ENCODE data around the gene TCERG1L.

DNA sequence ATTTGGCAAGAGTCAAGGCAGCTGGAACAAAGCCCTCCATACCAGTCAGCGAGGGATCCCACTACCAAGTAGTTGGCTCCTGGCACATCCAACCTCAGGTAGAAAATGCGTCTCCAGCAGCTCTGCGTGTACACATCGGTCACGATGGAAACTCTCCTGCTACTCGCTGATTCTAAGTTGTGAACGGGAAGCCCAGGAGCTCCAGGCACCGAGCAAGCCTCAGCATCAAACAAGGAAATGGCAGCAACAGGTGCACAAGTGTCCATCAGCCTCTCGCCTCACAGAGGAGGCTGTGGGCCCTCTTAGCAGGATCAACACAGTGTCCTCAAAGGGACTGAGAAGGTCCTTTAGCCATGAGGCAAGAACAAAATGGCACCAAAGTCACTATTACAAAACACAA is 127.0 kb downstream of the TCERG1L start:
- TF ChIP-seq, protein P1, sequence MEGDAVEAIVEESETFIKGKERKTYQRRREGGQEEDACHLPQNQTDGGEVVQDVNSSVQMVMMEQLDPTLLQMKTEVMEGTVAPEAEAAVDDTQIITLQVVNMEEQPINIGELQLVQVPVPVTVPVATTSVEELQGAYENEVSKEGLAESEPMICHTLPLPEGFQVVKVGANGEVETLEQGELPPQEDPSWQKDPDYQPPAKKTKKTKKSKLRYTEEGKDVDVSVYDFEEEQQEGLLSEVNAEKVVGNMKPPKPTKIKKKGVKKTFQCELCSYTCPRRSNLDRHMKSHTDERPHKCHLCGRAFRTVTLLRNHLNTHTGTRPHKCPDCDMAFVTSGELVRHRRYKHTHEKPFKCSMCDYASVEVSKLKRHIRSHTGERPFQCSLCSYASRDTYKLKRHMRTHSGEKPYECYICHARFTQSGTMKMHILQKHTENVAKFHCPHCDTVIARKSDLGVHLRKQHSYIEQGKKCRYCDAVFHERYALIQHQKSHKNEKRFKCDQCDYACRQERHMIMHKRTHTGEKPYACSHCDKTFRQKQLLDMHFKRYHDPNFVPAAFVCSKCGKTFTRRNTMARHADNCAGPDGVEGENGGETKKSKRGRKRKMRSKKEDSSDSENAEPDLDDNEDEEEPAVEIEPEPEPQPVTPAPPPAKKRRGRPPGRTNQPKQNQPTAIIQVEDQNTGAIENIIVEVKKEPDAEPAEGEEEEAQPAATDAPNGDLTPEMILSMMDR (IDR thresholded peaks at IDR 0.05): no peak
- TF ChIP-seq POLR2AphosphoS5 (IDR thresholded peaks at IDR 0.05; ENCODE audit: low read depth, low read length): no peak
- TF ChIP-seq, protein P2, sequence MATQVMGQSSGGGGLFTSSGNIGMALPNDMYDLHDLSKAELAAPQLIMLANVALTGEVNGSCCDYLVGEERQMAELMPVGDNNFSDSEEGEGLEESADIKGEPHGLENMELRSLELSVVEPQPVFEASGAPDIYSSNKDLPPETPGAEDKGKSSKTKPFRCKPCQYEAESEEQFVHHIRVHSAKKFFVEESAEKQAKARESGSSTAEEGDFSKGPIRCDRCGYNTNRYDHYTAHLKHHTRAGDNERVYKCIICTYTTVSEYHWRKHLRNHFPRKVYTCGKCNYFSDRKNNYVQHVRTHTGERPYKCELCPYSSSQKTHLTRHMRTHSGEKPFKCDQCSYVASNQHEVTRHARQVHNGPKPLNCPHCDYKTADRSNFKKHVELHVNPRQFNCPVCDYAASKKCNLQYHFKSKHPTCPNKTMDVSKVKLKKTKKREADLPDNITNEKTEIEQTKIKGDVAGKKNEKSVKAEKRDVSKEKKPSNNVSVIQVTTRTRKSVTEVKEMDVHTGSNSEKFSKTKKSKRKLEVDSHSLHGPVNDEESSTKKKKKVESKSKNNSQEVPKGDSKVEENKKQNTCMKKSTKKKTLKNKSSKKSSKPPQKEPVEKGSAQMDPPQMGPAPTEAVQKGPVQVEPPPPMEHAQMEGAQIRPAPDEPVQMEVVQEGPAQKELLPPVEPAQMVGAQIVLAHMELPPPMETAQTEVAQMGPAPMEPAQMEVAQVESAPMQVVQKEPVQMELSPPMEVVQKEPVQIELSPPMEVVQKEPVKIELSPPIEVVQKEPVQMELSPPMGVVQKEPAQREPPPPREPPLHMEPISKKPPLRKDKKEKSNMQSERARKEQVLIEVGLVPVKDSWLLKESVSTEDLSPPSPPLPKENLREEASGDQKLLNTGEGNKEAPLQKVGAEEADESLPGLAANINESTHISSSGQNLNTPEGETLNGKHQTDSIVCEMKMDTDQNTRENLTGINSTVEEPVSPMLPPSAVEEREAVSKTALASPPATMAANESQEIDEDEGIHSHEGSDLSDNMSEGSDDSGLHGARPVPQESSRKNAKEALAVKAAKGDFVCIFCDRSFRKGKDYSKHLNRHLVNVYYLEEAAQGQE (IDR thresholded peaks at IDR 0.05; ENCODE audit: insufficient read depth in 1 of 2, low read depth in 2 of 2, low read length in 1 of 2): no peak
- TF ChIP-seq TCF7L2 (IDR thresholded peaks at IDR 0.05; ENCODE audit: low read depth, low read length): no peak

Data from Panc1 (cell line).